HCEC 1CT (cell line): Measurements from ENCODE around the gene GGTLC3.
"Not testable (repeated sequence)": the region's sequence is repeated elsewhere in the genome, so short reads cannot be mapped to it uniquely, and the experiment has no call there.

Experiments
- DNase-seq: peaks from one replicate; pipeline ENCODE4 v3.0.0-alpha.2; 2017

GGTLC3 gene

GRCh38 chr22:18512378-18512777, 5.6 kb downstream of the GGTLC3 start:
- not testable (repeated sequence) for DNase-seq

GRCh38 chr22:18511327-18511726, 6.6 kb downstream of the GGTLC3 start:
- not testable (repeated sequence) for DNase-seq

GRCh38 chr22:18496227-18496626, 21.7 kb downstream of the GGTLC3 start:
- not testable (repeated sequence) for DNase-seq
